Natural killer cell (primary cell): ENCODE results near the gene ABCB8. TPM values are rescaled to one million over a fixed set of nuclear protein-coding genes. Genes with fewer than 3 reads are reported as not detected.

Experiments used
- ATAC-seq, 3 donors: fragments of 150-1000 bp in 2 of 3; fragments of 200-7000 bp in 1 of 3; cut with Tn5 transposase; 1 replicate in 1 of 3; 2 replicates in 2 of 3; pipeline ENCODE4 v1.10.0; 2021; ENCODE audit warnings: mild to moderate bottlenecking in 2 of 3, moderate library complexity in 2 of 3
- DNase-seq, 2 donors: peaks; one replicate each; pipeline versions ENCODE4 v3.0.0 to v3.0.0-alpha.2; 2013 to 2021; ENCODE audit warnings: mixed read lengths in 1 of 2
- H3K27ac ChIP-seq: one replicate; pipeline ENCODE4 v1.5.1; 2013; ENCODE audit warnings: mild to moderate bottlenecking, low read length
- H3K27me3 ChIP-seq: one replicate; pipeline ENCODE4 v1.6.1; 2013; ENCODE audit warnings: low read length; ENCODE audit not compliant: control insufficient read depth, insufficient read depth
- H3K36me3 ChIP-seq: one replicate; pipeline ENCODE4 v1.6.1; 2013; ENCODE audit warnings: low read length; ENCODE audit not compliant: control insufficient read depth, insufficient read depth
- H3K4me1 ChIP-seq: one replicate; pipeline ENCODE4 v1.6.1; 2013; ENCODE audit warnings: low read length; ENCODE audit not compliant: control insufficient read depth, insufficient read depth
- H3K4me3 ChIP-seq: one replicate; pipeline ENCODE4 v1.5.1; 2013; ENCODE audit warnings: low read length
- H3K9me3 ChIP-seq: one replicate; pipeline ENCODE4 v1.6.1; 2013; ENCODE audit warnings: low read length; ENCODE audit not compliant: control insufficient read depth, insufficient read depth
- H3K27ac Mint-ChIP-seq, 2 donors: one replicate each; pipeline ENCODE4 v1.8.0; 2022; ENCODE audit warnings: mild to moderate bottlenecking in 2 of 2, mixed read lengths in 2 of 2, moderate library complexity in 1 of 2
- H3K27me3 Mint-ChIP-seq, 2 donors: one replicate each; pipeline ENCODE4 v1.8.0; 2022; ENCODE audit warnings: low read depth in 2 of 2, mixed read lengths in 2 of 2
- H3K36me3 Mint-ChIP-seq: one replicate; pipeline ENCODE4 v1.8.0; 2022; ENCODE audit warnings: mixed read lengths
- H3K4me1 Mint-ChIP-seq, 2 donors: one replicate each; pipeline ENCODE4 v1.8.0; 2022; ENCODE audit warnings: mixed read lengths in 2 of 2
- H3K4me3 Mint-ChIP-seq: one replicate; pipeline ENCODE4 v1.8.0; 2022; ENCODE audit warnings: mild to moderate bottlenecking, moderate library complexity, mixed read lengths
- H3K9me3 Mint-ChIP-seq, 2 donors: one replicate each; pipeline ENCODE4 v1.8.0; 2022; ENCODE audit warnings: mixed read lengths in 2 of 2
- CTCF ChIP-seq: fragments of 200-600 bp; IDR thresholded peaks from one replicate; pipeline ENCODE4 v1.8.0; 2022; ENCODE audit warnings: antibody characterized with exemption
- WGBS: methylation state at CpG from one replicate; pipeline ENCODE4 v1.1.7; 2013; ENCODE audit warnings: missing lambda C conversion rate; ENCODE audit not compliant: insufficient coverage; 5-methylcytosine and 5-hydroxymethylcytosine counted together
- intact Hi-C: fragments of 100-400 bp; cut with micrococcal nuclease; formaldehyde crosslinking; loops from one replicate; pipeline ENCODE4 v1.14.2; 2022
- total RNA-seq, 4 donors: library from RNA; stranded (reverse); fragments of 120-200 nt in 1 of 4; gene quantifications; one replicate each; pipeline versions ENCODE4 v1.2.3 to v1.2.4, GENCODE V29; 2013 to 2022

The ABCB8 gene
- total RNA-seq, 3 donors from 2014 or later (not counting 1 experiment from before 2014, with no cell fraction given) = 50.6 to 60.5 (median 53.7) TPM

GRCh38 chr7:151069841-151070573 lies 41.8 kb downstream of the ABCB8 start:
- no peaks in the 10 kb centered on the region for H3K9me3 Mint-ChIP-seq
- H3K4me1 ChIP-seq = no peaks in the 10 kb centered on the region
- no peaks in the 10 kb centered on the region for H3K27me3 Mint-ChIP-seq
- H3K4me1 Mint-ChIP-seq = no peaks in the 10 kb centered on the region
- no peak overlapping the region for H3K4me3 Mint-ChIP-seq
- no peaks in the 10 kb centered on the region for H3K36me3 Mint-ChIP-seq
- WGBS = 94% methylated on average over 17 of the region's 17 CpGs
- H3K36me3 ChIP-seq = peaks cover 61% of the 10 kb centered on the region
- DNase-seq (no peak), ATAC-seq (no peak)
- H3K27me3 ChIP-seq = no peaks in the 10 kb centered on the region
- H3K27ac Mint-ChIP-seq = no peak overlapping the region
- intact Hi-C loops = no loop called here
- no peak overlapping the region for H3K4me3 ChIP-seq
- no peaks in the 10 kb centered on the region for H3K9me3 ChIP-seq
- H3K27ac ChIP-seq = no peak overlapping the region
- no peak for TF ChIP-seq CTCF

GRCh38 chr7:151070574-151070960 lies 42.3 kb downstream of the ABCB8 start:
- intact Hi-C loops = no loop called here
- H3K27me3 ChIP-seq = no peaks in the 10 kb centered on the region
- ATAC-seq = no peak
- DNase-seq = no peak
- H3K36me3 Mint-ChIP-seq = no peaks in the 10 kb centered on the region
- H3K4me1 Mint-ChIP-seq = no peaks in the 10 kb centered on the region
- H3K4me1 ChIP-seq = no peaks in the 10 kb centered on the region
- H3K4me3 Mint-ChIP-seq = no peak overlapping the region
- no peaks in the 10 kb centered on the region for H3K9me3 ChIP-seq
- 98% methylated on average over 15 of the region's 15 CpGs for WGBS
- TF ChIP-seq CTCF = no peak
- no peaks in the 10 kb centered on the region for H3K27me3 Mint-ChIP-seq
- H3K9me3 Mint-ChIP-seq = no peaks in the 10 kb centered on the region
- no peak overlapping the region for H3K4me3 ChIP-seq
- no peak overlapping the region for H3K27ac Mint-ChIP-seq
- H3K27ac ChIP-seq = no peak overlapping the region
- H3K36me3 ChIP-seq = peaks cover 62% of the 10 kb centered on the region

- TF ChIP-seq CTCF = no peak
- Mint-ChIP-seq H3K27me3 (no peaks in the 10 kb centered on the region), H3K4me1 (no peaks in the 10 kb centered on the region), H3K27ac (no peak overlapping the region), H3K4me3 (no peak overlapping the region), H3K36me3 (no peaks in the 10 kb centered on the region), H3K9me3 (no peaks in the 10 kb centered on the region)
- DNase-seq (no peak), ATAC-seq (no peak)
- peaks cover 64% of the 10 kb centered on the region for H3K36me3 ChIP-seq
- H3K9me3 ChIP-seq = no peaks in the 10 kb centered on the region
- intact Hi-C loops = no loop called here
- WGBS = 96% methylated on average over 39 of the region's 39 CpGs
- no peaks in the 10 kb centered on the region for H3K4me1 ChIP-seq
- no peaks in the 10 kb centered on the region for H3K27me3 ChIP-seq
- no peak overlapping the region for H3K27ac ChIP-seq
- H3K4me3 ChIP-seq = no peak overlapping the region
Observed at GRCh38 chr7:151071032-151071866, 43.0 kb downstream of the ABCB8 start.
